Tibial nerve (tissue), 4 donors: ENCODE data around the gene DCDC1. TPM values are rescaled to one million over a fixed set of nuclear protein-coding genes. Genes with fewer than 3 reads are reported as not detected.
"Not testable (repeated sequence)": the region's sequence is repeated elsewhere in the genome, so short reads cannot be mapped to it uniquely, and the experiment has no call there.

Source experiments
- DNase-seq, 2 donors: peaks; one replicate each; pipeline ENCODE4 v3.0.0-alpha.2; 2019; ENCODE audit warnings: low spot score in 2 of 2
- H3K27ac ChIP-seq, 4 donors: fragments of 200-600 bp; sonication (generic) in 3 of 4; one replicate each; pipeline ENCODE4 v1.5.1; 2017 to 2019; ENCODE audit warnings: mild to moderate bottlenecking in 1 of 4
- H3K27me3 ChIP-seq, 2 donors: fragments of 200-600 bp; sonication (generic) in 1 of 2; one replicate each; pipeline versions ENCODE4 v1.5.1 to v1.6.0; 2017 to 2019
- H3K36me3 ChIP-seq, 3 donors: fragments of 200-600 bp; sonication (generic); one replicate each; pipeline ENCODE4 v1.5.1; 2018 to 2019
- H3K4me1 ChIP-seq, 4 donors: fragments of 200-600 bp; sonication (generic) in 3 of 4; one replicate each; pipeline ENCODE4 v1.5.1; 2017 to 2019
- H3K4me3 ChIP-seq, 4 donors: fragments of 200-600 bp; sonication (generic) in 3 of 4; one replicate each; pipeline ENCODE4 v1.5.1; 2017 to 2019; ENCODE audit warnings: mild to moderate bottlenecking in 1 of 4, moderate library complexity in 1 of 4
- H3K9me3 ChIP-seq, 4 donors: fragments of 200-600 bp; sonication (generic) in 3 of 4; one replicate each; pipeline ENCODE4 v1.5.1; 2017 to 2019
- CTCF ChIP-seq, 5 experiments: fragments of 200-600 bp in 3 of 5; fragments of 450-650 bp in 2 of 5; sonication (generic) in 3 of 5; IDR thresholded peaks; one replicate each; pipeline ENCODE4 v1.5.1; 2016 to 2019; ENCODE audit warnings: antibody characterized with exemption in 5 of 5, mild to moderate bottlenecking in 3 of 5, moderate library complexity in 2 of 5
- EP300 ChIP-seq, 2 donors: sonication (generic); formaldehyde crosslinking; IDR thresholded peaks; one replicate each; pipeline ENCODE4 v1.6.1; 2017; ENCODE audit warnings: antibody characterized with exemption in 2 of 2, mild to moderate bottlenecking in 1 of 2
- POLR2A ChIP-seq, 2 donors: fragments of 450-650 bp; IDR thresholded peaks; one replicate each; pipeline ENCODE4 v1.6.1; 2017; ENCODE audit warnings: antibody characterized with exemption in 2 of 2, mild to moderate bottlenecking in 2 of 2, moderate library complexity in 2 of 2
- whole genome bisulfite sequencing, 2 donors: methylation state at CpG; one replicate each; pipeline ENCODE4 v1.1.5; 2018; 5-methylcytosine and 5-hydroxymethylcytosine counted together
- total RNA-seq, 4 donors: library from RNA; depleted of rRNA; stranded (reverse); fragments of >200 nt; gene quantifications; one replicate each; pipeline ENCODE4 v1.1.0, GENCODE V29; 2016

The DCDC1 gene
- total RNA-seq, 4 donors from 2014 or later, result 1.1 to 6.1 (median 1.9) TPM

GRCh38 chr11:31323145-31323544 is 46.4 kb downstream of the DCDC1 start:
- H3K27me3 ChIP-seq, result no peaks in the 10 kb centered on the region
- no peak for DNase-seq
- WGBS, 2 donors, result 80 to 86% methylated on average over 4 of the region's 4 CpGs
- H3K9me3 ChIP-seq, result no peaks in the 10 kb centered on the region
- no peaks in the 10 kb centered on the region for H3K36me3 ChIP-seq
- H3K4me3 ChIP-seq, result no peak overlapping the region
- no peaks in the 10 kb centered on the region for H3K4me1 ChIP-seq
- TF ChIP-seq POLR2A (IDR thresholded peaks at IDR 0.05) (no peak), CTCF (IDR thresholded peaks at IDR 0.05) (no peak), EP300 (IDR thresholded peaks at IDR 0.05) (no peak)
- no peak overlapping the region for H3K27ac ChIP-seq

GRCh38 chr11:31321494-31321893 is 48.0 kb downstream of the DCDC1 start:
- not testable (repeated sequence) for H3K27me3 ChIP-seq, H3K27ac ChIP-seq, DNase-seq, H3K9me3 ChIP-seq, H3K36me3 ChIP-seq, H3K4me1 ChIP-seq, H3K4me3 ChIP-seq
- 96% methylated on average over 12 to 15 of the region's 15 CpGs for WGBS, 2 donors

GRCh38 chr11:31303644-31304180 is 65.8 kb downstream of the DCDC1 start:
- Histone ChIP-seq H3K27ac (no peak overlapping the region), H3K4me3 (no peak overlapping the region), H3K27me3 (no peaks in the 10 kb centered on the region), H3K4me1 (no peaks in the 10 kb centered on the region), H3K9me3 (no peaks in the 10 kb centered on the region), H3K36me3 (no peaks in the 10 kb centered on the region)
- TF ChIP-seq CTCF (IDR thresholded peaks at IDR 0.05) (no peak), EP300 (IDR thresholded peaks at IDR 0.05) (no peak), POLR2A (IDR thresholded peaks at IDR 0.05) (no peak)
- 62 to 71% methylated on average over 3 of the region's 3 CpGs for WGBS, 2 donors
- no peak for DNase-seq

DNA sequence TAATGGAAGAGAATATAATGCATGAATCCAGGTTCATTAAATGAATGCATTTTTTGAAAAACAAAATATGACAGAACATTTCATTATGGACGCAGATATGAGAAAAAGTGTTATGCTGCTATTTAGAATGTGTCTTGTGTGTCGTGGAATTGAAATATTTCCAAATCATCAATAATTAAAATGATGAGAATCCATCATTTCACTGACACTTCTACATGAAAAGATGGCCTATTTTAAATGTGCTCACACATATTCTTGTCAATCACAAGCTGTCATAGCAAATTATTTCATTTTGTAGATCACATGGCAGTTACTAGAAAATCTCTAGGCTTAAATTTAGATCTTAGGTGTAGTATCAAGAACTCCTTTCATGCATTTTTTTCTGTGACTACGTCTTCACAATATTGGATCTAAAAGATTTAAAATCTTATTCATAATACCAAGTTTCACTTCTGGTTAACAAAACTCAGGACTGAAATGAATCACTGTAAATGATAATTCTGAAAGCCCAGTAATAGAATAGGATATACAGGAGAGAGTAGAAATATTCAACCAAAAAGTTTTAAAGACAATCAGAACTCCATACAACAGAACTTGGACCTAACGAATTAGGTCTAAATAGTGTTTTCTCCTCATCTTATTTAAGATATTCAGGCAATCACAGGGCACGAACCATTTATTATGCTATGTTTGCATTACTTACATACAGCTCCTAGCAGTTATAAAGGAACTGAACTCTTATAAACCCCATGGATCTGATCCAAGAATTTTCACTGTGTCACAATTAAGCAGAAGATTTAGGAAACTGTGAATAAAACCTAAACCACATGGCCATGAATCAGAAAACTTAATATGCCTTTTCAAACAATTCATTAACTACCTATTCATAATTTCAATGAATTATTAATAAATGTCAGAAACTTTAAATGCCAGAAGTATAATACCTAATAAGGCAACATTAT is 67.7 kb downstream of the DCDC1 start:
- H3K4me3 ChIP-seq, result no peak overlapping the region
- H3K27ac ChIP-seq, result no peak overlapping the region
- H3K4me1 ChIP-seq, result no peaks in the 10 kb centered on the region
- H3K36me3 ChIP-seq, result no peaks in the 10 kb centered on the region
- TF ChIP-seq POLR2A (IDR thresholded peaks at IDR 0.05) (no peak), EP300 (IDR thresholded peaks at IDR 0.05) (no peak), CTCF (IDR thresholded peaks at IDR 0.05) (no peak)
- WGBS, 2 donors, result 66 to 70% methylated on average over 5 of the region's 5 CpGs
- no peaks in the 10 kb centered on the region for H3K9me3 ChIP-seq
- H3K27me3 ChIP-seq, result no peaks in the 10 kb centered on the region
- no peak for DNase-seq

GRCh38 chr11:31295308-31295707 is 74.2 kb downstream of the DCDC1 start:
- no peaks in the 10 kb centered on the region for H3K4me1 ChIP-seq
- no peaks in the 10 kb centered on the region for H3K27me3 ChIP-seq
- no peaks in the 10 kb centered on the region for H3K36me3 ChIP-seq
- no peak overlapping the region for H3K27ac ChIP-seq
- H3K4me3 ChIP-seq, result no peak overlapping the region
- WGBS, 2 donors, result 83 to 92% methylated on average over 3 of the region's 3 CpGs
- TF ChIP-seq EP300 (IDR thresholded peaks at IDR 0.05) (no peak), CTCF (IDR thresholded peaks at IDR 0.05) (no peak), POLR2A (IDR thresholded peaks at IDR 0.05) (no peak)
- no peak for DNase-seq
- H3K9me3 ChIP-seq, result no peaks in the 10 kb centered on the region

GRCh38 chr11:31273527-31273926 is 96.0 kb downstream of the DCDC1 start:
- H3K27me3 ChIP-seq, DNase-seq, H3K36me3 ChIP-seq, H3K4me1 ChIP-seq, H3K4me3 ChIP-seq, H3K27ac ChIP-seq: not testable (repeated sequence)
- 93 to 95% methylated on average over 3 of the region's 3 CpGs for WGBS, 2 donors
- H3K9me3 ChIP-seq, result peaks cover 0 to 22% (median 4%) of the 10 kb centered on the region in 4 donors
